ENCODE measurements around the gene LRRC59.
"Not testable (repeated sequence)": the region's sequence is repeated elsewhere in the genome, so short reads cannot be mapped to it uniquely, and the experiment has no call there.

LRRC59 gene

GRCh38 chr17:50337956-50338355 is 59.4 kb downstream of the LRRC59 start:
- TF ChIP-seq CTCF (IDR thresholded peaks at IDR 0.05; ENCODE audit: extremely low read depth, missing control alignments) = no peak

GRCh38 chr17:50333291-50334057 is 63.8 kb downstream of the LRRC59 start:
- DNase-seq (ENCODE audit: low spot score) = not testable (repeated sequence)

More at GRCh38 chr17:50337956-50338355, 59.4 kb downstream of the LRRC59 start:
- no peak for DNase-seq (ENCODE audit: low spot score)

- no peak for TF ChIP-seq CTCF (IDR thresholded peaks at IDR 0.05; ENCODE audit: extremely low read depth, missing control alignments)
- DNase-seq (ENCODE audit: low spot score) = no peak
Measured at GRCh38 chr17:50332196-50332595, 65.1 kb downstream of the LRRC59 start.
